Activated CD4-positive, alpha-beta T cell treated with anti-CD3 and anti-CD28 coated beads, Interleukin-2, amount 50 U/mL, for 16 hours (primary cell): ENCODE results near the gene UVSSA.
A peak's percentile ranks its signal among the peaks of the same experiment; 100 is the strongest.

Experiments
- DNase-seq: peaks from one replicate; pipeline ENCODE4 v3.0.0-alpha.2; 2020

The UVSSA gene

DNA sequence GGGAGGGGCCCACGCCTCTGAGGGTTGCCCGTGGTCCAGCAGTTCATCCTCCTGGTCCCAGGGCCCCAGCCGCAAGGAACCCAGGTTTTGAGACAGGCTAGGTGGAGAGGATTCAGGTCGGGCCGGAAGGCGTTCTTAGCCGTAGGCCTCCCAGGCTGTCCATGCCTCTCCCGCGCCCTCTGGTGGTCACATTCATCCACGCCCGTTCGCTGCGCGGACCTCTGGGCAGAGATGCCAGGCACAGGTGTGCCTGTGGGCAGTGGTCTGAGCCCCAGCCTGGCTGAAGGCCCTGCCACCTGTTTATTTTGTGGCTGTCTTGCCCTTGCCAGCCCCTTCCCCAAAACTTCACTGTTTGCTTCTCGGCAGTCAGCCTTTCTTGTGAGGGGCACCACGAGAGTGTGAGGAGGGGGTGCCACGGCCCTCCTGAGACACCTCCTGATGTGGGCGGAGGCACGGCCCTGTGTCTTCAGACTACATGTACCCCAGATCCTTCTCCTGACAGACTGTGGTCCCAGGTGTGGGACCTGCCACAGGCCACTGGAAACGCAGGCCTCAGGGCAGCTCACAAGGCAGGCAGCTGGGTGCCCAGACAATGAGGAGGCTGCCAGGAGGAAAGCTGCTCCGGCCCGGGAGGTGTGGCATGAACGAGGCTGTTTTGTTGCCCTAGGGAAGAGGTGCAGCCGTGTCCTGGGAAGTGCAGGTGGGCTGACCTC is 5.0 kb downstream of the UVSSA start:
- DNase-seq = peak; percentile 88

DNA sequence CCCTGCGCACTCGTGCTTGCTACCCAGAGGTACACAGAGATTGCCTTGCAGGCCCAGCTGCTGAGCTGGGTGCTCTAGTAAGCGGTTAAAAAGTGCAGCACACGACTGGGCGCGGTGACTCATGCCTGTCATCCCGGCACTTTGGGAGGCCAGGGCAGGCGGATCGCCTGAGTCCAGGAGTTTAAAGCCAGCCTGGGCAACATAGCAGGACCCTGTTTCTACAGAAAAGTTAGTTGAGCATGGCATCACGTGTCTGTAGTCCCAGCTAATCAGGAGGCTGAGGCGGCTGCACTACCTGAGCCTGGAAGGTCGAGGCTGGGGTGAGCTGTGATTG is 5.5 kb downstream of the UVSSA start:
- DNase-seq = no peak

DNA sequence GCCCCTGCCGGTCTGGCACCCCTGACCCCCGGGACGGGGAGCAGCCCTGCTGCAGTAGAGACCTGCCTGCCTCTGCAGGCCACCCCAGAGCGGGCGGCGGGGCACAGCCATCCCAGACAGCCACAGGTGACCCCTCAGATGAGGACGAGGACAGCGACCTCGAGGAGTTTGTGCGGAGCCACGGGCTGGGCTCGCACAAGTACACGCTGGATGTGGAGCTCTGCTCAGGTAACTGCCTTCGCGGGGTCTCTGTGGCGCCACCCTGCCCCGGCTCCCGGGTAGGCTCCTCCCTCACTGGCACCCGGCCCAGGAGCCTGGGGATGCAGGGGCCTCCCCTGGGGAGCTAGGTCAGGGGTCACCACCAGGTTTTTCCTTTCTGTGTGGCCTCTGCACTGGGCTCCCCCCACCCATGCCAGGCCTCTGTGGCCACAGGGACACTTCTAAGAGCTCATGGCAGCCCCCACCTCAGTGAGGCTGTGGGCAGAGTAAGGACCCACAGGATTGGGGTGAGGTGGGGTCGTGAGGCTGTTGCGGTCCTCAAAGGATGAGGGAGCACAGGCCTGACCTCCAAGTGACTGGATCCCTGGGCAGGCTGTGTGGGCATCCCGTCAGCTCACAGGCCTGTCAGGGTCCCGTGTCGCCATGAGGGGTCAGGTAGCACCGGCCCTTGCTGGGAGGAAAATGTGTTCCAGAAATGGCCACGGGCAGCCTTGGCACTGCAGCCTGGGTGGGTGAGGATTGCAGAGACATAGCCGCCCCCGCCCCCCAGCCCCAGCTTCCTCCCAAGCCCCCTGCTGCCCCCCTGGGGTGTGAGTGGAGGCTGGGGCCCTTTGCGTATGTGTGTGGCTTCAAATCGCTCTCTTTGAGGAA is 6.4 kb downstream of the UVSSA start:
- no peak for DNase-seq

DNA sequence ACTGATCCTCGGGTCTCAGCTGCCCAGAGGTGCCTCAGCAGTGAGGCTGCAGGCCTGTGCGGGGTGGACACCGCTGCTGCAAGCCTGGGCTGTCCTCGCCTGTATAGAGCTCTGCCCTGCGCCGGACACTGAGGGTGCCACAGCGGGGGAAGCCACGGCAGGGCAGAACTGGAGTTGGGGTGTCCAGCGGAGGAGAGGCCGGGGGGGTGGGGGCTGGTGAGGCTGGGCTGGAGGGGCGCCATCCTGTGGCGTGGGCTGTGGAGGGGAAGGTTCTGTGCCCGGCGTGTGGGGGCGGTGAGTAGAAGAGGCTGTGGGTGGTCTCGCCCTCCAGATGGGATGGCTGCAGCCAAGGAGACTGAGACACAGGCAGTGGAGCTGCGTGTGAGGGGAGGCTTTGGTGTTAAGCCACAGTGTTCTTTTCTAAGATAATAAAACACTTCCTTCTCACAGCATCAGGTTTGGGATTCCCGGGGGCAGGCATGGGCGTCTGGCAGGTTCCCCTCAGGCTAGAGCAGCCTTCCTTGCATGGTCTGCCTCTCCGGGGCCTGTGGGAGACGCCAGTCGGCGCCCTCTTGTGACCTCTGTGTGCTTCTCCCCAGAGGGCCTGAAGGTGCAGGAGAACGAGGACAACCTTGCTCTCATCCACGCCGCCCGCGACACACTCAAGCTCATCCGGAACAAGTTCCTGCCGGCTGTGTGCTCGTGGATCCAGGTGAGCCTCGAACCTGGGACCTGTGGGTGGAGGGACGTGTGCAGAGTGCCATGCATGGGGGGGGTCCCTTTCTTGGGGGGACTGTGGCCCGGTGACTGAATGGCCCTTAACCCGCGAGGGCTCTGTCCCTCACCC is 7.4 kb downstream of the UVSSA start:
- DNase-seq = no peak

DNA sequence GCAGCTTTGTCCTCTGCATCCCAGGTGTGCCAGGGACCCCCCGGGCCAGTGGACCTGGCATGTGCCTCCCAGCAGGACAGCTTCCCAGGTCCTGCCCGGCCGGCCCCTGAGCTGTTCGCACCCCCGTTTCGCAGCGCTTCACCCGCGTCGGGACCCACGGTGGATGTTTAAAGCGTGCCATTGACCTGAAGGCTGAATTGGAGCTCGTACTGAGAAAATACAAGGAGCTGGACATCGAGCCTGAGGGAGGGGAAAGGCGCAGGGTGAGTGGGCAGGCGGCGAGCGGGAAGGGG is 7.9 kb downstream of the UVSSA start:
- no peak for DNase-seq

DNA sequence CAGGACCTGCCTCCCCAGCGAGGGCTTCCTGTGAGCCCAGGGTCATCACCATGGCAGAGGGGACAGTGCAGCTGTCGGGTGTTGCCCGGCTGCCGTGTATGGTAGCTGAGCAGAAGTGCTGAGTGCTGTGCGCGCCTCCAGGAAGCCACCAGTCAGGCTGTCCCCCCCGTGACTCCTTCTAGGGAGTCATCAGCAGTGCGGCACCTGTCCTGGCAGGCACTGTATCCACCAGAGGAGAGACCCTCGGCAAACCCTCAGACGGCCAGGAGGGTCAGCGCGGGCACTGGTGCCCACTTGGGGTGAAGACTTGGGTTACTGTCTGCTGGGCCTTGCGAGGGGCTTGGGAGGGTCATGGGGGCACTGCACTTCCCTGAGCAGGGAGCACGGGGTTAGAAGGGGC is 8.4 kb downstream of the UVSSA start:
- DNase-seq = no peak

DNA sequence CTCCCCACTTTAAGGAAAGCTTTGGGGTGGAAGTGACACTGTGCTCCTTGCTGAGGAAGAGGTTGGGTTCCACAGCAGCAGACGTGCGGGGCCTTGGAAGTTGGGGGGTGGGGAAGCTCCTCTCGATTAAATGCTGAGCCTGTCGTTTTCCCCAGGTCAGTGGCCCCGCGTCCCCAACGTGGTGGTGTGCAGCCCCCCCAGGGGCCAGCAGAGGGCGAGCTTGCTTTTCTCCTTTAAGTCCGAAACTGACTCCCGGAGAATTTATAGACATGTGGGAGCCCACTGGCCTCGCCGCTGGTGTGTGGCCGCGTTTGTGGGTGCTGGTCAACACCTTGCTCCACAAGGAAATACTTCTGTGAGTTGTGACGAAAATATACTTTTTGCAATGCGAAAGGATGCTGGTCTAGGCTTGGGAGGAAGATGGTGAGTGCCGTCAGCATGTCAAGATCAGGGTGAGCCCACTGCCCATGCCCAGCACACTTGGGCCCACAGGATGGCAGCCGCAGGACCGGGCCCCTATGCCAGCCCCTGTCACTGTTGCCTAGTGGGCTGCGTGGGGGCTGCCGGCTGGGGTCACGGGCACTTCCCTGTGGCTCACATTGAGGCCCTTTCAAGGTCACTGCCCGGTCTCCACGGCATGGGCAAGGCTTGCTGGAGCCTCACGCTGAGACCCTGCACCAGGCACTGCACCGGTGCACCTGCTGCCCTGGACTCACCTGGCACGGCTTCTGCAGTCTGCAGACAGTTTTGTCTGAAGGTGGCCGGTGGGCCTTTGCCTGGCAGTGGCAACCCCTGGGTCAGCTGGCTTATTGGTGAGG is 9.4 kb downstream of the UVSSA start:
- peak; percentile 29 for DNase-seq

DNA sequence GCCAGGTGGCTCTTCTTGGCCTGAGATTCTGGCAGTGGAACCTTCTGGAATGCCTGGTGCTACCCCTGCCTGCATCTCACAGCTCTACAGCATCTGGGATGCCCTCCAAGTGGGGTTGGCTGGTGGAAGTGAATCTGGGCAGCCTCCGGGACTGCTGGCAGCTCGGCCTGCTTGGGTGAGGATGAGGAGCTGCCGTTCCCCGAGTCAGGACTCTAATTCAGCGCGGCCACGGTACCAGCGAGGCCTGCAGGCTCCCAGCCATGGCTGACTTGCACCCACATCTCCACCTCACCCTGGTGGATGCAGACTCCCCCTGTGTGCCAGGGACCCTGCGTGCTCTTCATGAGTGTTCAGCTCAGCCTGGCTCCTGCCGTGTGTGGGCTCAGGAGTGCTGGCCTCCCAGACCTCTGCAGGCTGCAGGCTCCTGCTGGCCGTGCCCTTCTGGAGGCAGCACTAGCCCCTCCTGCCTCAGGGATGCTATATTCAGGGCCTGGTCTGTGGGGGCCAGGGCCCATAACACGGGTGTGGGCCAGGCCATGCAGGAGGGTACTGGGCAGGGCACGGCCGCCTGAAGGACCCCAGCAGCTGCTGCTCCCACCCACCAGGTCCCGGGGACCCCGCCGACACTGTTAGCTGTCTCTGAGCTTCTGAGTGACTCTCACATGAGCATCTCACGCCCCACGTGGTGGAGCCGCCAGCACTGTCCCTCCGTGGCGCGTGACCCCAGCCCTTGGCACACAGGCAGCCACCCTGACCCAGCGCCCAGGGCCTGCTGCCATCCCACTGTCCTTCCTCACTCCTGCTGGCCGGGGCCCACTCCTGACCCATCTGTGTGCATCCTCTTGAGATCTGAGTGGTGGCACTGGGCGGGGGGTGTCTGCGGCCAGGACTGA is 10.6 kb downstream of the UVSSA start:
- DNase-seq = no peak

DNA sequence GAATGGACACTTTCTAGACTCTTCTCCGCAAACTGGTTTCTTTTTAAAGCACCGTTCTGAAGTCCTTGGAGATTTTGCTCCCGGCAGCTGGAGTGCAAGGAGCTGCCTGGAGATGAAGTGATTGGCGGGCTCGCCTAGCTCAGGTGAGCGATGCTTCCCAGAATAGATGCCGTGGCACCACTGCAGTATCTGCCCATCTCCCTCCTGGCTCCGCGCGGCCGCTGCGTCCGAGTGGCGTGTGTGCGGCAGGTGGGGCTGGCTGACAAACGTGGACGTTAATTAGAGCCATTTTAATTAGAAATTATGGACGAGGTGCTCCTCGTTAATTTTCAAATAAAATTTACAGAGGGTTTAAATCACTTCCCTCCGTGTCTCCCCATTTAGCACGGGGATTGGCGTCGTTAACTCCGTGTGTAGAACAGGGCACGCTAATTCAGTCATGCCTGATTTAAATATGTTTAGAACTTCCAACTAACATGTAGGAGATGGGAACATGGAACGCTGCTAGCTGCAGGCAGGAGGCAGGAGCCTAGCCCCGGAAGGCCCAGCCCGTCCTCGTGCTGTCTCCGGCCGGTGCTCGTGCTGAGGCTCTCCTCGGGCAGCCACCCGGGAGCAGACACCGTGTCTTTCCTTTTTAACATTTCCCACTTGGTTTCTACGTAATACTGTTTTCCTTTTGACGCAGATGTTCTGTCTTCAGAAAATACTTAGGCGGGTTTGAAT is 11.6 kb downstream of the UVSSA start:
- DNase-seq = no peak

DNA sequence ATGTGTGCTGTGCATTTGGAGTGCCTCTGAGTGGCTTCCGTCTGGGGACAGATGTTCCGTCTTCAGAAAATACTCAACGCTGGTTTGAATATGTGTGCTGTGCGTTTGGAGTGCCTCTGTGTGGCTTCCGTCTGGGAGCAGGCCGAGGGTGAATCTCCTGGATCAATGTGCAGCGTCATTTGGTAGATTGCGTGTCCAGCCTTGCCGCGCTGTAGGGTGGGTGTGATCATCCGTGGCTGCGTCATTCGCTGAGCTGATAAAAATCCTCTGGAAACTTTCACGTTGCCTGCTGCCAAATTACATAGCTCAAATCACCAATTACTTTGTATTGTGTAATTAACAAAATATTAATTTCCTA is 12.1 kb downstream of the UVSSA start:
- no peak for DNase-seq

DNA sequence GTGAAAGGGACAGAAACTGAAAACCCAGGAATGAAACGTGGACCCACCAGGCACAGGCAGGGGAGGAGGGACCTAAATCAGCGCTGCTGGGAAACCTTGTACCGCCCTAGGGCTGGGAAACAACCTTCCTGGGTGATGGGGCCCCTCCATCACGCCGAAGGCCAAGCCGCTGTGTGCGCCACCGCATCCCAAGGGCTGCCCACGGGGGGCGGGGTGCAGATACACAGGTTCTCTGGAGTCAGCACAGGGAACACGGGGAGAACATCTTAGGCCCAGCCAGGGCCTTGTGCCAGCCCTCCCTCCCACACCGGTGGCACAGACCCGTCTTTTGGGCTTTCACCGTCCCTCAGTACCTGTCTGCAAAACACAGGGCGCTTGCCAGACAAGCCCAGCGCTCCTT is 13.0 kb downstream of the UVSSA start:
- DNase-seq = no peak

DNA sequence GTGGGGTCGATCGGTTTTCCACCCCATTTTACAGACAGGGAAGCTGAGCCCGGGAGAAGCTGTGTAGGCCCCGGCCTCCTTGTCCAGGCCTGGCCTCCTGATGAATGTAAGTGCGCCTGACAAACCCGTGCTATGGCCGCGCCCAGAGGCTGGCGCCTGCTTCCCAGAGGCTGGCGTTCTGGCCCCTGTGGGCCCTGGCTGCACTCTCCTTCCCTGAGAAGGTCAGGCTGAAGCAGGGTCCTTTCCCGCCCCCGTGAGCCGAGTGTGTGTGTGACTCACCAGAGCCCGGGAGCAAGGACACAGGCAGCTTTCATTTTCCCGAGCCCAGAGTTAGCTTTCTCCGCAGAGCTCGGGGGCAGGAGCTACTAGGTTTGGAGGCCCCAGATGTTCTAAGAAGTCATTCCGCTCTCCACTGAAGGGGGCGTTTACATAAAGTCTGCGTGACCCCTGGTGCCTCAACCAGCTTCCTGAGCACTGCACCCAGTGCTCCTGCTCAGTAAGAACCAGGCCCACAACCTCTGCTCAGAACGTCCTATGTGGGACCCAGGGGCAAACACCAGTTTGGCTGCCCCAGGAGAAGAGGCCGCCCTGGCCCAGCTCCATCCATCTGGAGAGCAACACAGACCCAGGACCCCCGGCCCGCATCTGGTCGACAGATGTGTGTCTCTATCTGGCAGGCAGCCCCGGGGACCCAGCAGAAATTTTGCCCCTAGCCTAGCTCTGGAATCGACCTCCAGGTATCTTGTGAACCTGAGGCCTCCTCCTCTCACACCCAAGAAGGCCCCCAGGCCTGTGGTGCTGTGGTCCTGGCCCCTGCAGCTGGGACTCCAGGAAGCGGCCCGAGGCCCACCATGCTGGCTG is 13.6 kb downstream of the UVSSA start:
- no peak for DNase-seq

DNA sequence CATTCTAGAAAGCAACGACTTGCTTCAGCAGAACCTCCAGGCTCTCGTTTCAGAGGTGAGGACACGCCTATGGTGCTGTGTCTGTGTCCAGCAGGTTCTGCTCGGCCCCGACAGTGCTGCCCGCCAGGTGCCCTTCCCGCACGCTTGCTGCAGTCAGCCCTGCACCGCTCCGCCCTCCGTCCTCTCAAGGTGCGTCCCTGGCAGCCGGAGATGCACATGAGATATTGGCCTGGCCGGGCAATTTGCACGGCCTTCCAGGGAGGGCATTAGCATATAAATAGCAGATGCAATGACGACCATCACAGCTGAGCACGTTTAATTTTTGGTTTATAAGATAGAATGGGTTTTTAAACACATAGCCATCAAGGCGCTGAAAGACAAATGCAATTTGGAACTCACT is 14.4 kb downstream of the UVSSA start:
- no peak for DNase-seq

DNA sequence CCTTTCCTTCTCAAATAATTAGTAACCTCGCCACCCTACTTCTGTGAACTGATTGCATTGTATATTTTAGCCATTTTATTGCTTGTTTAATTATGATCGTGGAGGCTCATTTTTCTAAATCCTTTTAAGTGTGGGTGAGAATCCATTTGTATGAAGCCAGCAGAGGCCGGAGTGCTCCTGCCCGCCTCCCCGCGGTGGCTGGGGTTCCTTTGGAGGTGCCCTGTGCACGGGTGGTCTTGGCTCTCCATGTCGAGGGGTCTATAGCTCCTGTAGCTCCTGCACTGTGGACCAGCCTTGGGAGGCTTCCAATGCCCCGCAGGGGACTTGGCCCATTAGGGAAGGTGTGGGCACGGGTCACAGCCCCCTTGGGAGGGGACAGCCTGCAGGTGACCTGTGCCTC is 15.0 kb downstream of the UVSSA start:
- no peak for DNase-seq

DNA sequence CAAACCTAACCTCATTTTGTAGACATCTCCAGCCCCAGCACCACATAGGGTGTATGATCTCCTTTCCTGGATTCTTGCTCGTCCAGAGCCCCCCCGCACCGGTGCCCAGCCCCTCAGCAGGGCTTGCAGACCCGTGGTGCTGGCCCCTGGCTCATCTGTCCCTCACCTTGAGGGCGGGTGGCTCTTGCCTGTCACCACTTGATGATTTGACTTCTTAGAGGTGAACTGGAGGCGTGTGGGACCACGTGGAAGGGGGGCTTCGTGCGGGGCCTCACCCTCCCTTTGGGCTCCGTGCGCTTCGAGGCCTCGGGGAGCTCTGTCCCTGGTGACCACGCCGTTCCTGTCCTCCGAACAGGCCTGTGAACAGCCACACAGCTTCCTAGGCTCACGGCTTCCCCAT is 15.5 kb downstream of the UVSSA start:
- DNase-seq = no peak

DNA sequence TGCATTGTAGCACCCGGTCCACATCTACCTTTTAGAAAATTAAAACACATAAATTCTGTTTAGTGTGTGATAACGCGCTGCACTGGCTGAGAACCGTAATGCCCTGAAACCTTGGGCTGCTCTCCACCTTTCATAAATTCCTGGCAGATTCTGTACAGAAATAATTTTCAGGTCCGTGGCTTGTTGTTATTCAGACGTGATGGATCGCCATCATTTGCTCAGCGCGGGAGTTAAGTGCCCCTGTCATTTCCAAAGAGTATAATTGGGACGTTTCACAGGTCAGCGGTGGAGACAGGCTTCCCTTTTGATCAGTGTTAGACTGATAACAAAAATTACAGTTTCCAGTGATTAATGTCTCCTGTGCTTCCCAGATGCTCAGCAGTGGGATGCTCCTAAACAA is 16.5 kb downstream of the UVSSA start:
- DNase-seq = no peak

DNA sequence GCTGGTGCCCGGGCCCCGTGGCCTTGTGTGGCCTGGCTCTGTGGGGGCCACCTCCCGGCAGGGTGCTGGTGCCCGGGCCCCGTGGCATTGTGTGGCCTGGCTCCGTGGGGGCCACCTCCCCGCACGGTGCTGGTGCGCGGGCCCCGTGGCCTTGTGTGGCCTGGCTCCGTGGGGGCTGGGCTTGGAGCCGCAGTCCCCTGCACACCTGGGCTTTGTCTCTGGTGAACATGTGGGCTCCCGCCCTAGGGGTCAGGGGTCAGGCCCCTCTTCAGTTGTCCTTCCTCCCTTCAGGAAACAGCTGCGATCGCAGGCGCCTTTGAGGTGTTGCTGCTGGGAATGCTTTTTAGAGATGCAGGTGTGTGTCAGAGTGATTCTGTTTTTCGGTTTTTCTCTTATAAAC is 17.2 kb downstream of the UVSSA start:
- DNase-seq = no peak

DNA sequence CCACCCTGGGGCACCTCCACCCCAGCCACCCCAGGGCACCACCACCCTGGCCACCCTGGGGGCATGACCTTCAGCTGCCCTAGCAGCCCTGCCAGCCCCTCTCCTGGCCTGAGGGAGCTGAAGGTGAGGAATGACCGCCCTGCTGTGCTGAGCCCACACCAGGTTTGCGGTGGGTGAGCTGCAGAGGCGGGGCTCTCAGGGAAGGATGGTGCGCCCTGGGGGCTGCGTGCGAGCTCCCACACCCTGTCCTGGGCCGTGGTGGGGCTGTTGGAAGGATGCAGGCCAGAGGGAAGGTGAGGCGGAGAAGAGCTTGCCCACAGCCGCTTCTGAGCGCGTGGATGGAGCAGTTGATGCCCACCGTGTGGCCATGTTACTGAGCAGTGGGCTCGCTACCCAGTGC is 17.7 kb downstream of the UVSSA start:
- no peak for DNase-seq

DNA sequence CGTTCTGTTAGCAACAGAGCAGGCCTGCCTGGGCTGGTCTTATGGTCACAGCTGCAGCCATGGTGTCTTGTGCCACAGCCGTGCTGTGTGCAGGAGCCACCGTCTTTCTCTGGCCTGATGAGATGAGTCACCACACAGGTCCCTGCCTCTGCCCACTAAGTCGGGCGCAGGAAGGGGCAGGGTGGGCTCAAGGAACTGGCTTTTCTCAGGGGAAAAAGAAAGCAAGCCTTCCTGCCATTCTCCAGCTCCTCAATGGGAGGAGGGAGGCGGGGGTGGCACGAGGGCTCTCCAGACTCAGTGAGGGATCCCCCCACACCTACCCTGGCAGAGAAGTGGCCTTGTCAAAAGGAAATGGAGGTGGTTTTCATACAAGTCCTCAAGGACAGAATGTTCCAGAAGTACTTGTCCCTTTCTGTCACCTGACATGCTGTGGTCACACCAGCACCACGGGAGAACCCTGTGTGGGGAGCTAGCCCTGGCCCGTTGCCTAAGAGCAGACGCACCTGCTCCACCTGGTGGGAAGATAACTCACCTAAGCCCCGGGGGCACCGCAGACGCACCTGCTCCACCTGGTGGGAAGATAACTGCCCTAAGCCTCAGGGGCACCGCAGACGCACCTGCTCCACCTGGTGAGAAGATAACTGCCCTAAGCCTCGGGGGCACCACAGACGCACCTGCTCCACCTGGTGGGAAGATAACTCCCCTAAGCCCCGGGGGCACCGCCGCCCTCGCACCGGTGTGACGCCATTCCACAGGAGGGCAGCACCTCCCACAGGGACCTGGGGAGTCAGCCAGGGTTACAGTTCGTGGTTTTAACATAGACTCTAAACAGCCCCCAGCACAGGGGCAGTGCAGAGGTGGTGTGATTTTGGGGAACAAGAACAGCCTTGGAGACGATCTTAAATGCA is 18.5 kb downstream of the UVSSA start:
- no peak for DNase-seq
